ENCODE data around the gene SDHA.

Gene SDHA

DNA sequence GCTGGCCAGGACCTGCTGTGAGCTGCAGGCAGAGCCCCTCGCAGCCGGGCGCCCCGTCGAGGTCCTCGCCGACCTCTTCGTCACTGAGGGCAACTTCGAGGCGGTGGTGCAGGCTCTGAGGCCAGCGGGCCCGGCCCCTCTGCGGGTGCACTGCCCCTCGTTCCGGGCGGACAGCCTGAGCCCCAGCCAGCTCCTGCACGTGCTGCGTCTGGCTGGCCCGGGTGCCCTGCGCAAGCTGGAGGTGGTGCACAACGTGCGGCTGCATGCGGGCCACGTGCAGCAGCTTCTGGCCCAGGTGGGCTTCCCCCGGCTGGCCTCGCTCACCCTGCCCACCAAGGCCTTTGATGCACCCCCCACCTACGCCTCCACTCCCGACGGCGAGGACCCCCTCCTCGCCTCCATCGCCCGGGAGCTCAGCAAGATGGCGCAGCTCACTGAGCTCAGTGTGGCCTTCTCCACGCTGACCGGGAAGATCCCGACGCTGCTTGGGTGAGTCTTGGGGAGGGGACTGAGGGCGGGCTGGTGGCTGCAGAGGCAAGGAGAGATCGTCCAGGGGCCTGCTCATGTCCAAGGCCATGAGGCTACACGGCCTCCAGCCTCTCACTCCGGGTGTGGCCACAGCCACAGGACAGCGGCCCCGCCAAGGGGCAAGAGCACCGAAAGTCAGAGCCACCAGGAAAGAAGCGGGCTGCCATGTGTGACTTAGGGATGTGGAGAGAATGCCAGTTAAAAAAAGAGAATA, 26.0 kb upstream of the SDHA start:
- H3K4me3 ChIP-seq (ENCODE audit: low read depth, low read length), result no peak overlapping the region
- no peak overlapping the region for H3K27ac ChIP-seq (ENCODE audit: extremely low read depth, low read depth, low read length)
- peaks cover 4% of the 10 kb centered on the region for H3K4me1 ChIP-seq (ENCODE audit: control insufficient read depth, insufficient read depth, low read length)
- no peaks in the 10 kb centered on the region for H3K9me3 ChIP-seq (ENCODE audit: control insufficient read depth, insufficient read depth, low read depth, low read length)
- POLR2A ChIA-PET, result interaction anchor here (0.5 to 1.9 kb wide), 2 partner anchors 26 to 27 kb away, joined by 4 to 6 read pairs; partner anchors contain the start of genes CCDC127 and SDHA
- CTCF ChIA-PET, result no interaction called here
- TF ChIP-seq ZBTB1 (tag by site-specific recombination; IDR thresholded peaks at IDR 0.05), result no peak
- no peak for TF ChIP-seq SETDB1 (IDR thresholded peaks at IDR 0.05; ENCODE audit: insufficient read length, low read length)
- no peak for TF ChIP-seq FEZF1 (tag by site-specific recombination; IDR thresholded peaks at IDR 0.05)
- TF ChIP-seq ZNF132 (tag by site-specific recombination; IDR thresholded peaks at IDR 0.05; ENCODE audit: borderline replicate concordance), result no peak
- TF ChIP-seq ZNF843 (tag by site-specific recombination; IDR thresholded peaks at IDR 0.05), result no peak
- TF ChIP-seq, protein P1, sequence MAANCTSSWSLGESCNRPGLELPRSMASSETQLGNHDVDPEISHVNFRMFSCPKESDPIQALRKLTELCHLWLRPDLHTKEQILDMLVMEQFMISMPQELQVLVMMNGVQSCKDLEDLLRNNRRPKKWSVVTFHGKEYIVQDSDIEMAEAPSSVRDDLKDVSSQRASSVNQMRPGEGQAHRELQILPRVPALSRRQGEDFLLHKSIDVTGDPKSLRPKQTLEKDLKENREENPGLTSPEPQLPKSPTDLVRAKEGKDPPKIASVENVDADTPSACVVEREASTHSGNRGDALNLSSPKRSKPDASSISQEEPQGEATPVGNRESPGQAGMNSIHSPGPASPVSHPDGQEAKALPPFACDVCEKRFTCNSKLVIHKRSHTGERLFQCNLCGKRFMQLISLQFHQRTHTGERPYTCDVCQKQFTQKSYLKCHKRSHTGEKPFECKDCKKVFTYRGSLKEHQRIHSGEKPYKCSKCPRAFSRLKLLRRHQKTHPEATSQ (tag by site-specific recombination; IDR thresholded peaks at IDR 0.05), result no peak
- no peak for TF ChIP-seq ZNF596 (tag by site-specific recombination; IDR thresholded peaks at IDR 0.05)
- TF ChIP-seq MEIS1 (CRISPR knock-in tag; IDR thresholded peaks at IDR 0.05; ENCODE audit: borderline replicate concordance), result no peak
- no peak for TF ChIP-seq OSR2 (tag by site-specific recombination; IDR thresholded peaks at IDR 0.05)
- TF ChIP-seq ZNF23 (tag by site-specific recombination; IDR thresholded peaks at IDR 0.05; ENCODE audit: borderline replicate concordance), result no peak
- TF ChIP-seq, protein P2, sequence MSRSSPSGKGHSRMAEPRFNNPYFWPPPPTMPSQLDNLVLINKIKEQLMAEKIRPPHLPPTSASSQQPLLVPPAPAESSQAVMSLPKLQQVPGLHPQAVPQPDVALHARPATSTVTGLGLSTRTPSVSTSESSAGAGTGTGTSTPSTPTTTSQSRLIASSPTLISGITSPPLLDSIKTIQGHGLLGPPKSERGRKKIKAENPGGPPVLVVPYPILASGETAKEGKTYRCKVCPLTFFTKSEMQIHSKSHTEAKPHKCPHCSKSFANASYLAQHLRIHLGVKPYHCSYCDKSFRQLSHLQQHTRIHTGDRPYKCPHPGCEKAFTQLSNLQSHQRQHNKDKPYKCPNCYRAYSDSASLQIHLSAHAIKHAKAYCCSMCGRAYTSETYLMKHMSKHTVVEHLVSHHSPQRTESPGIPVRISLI (tag by site-specific recombination; IDR thresholded peaks at IDR 0.05), result no peak
- TF ChIP-seq YY2 (tag by site-specific recombination; IDR thresholded peaks at IDR 0.05), result no peak
- TF ChIP-seq ZNF785 (tag by site-specific recombination; IDR thresholded peaks at IDR 0.05), result no peak
- no peak for TF ChIP-seq ZNF404 (tag by site-specific recombination; IDR thresholded peaks at IDR 0.05)
- no peak for TF ChIP-seq SALL2 (tag by site-specific recombination; IDR thresholded peaks at IDR 0.05; ENCODE audit: borderline replicate concordance)
- no peak for TF ChIP-seq ZNF610 (tag by site-specific recombination; IDR thresholded peaks at IDR 0.05; ENCODE audit: borderline replicate concordance)
- no peak for TF ChIP-seq KLF1 (tag by site-specific recombination; IDR thresholded peaks at IDR 0.05)
- TF ChIP-seq, protein P3, sequence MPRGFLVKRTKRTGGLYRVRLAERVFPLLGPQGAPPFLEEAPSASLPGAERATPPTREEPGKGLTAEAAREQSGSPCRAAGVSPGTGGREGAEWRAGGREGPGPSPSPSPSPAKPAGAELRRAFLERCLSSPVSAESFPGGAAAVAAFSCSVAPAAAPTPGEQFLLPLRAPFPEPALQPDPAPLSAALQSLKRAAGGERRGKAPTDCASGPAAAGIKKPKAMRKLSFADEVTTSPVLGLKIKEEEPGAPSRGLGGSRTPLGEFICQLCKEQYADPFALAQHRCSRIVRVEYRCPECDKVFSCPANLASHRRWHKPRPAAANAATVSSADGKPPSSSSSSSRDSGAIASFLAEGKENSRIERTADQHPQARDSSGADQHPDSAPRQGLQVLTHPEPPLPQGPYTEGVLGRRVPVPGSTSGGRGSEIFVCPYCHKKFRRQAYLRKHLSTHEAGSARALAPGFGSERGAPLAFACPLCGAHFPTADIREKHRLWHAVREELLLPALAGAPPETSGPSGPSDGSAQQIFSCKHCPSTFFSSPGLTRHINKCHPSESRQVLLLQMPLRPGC (tag by site-specific recombination; IDR thresholded peaks at IDR 0.05), result no peak
- TF ChIP-seq, protein P4, sequence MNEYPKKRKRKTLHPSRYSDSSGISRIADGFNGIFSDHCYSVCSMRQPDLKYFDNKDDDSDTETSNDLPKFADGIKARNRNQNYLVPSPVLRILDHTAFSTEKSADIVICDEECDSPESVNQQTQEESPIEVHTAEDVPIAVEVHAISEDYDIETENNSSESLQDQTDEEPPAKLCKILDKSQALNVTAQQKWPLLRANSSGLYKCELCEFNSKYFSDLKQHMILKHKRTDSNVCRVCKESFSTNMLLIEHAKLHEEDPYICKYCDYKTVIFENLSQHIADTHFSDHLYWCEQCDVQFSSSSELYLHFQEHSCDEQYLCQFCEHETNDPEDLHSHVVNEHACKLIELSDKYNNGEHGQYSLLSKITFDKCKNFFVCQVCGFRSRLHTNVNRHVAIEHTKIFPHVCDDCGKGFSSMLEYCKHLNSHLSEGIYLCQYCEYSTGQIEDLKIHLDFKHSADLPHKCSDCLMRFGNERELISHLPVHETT (tag by site-specific recombination; IDR thresholded peaks at IDR 0.05), result no peak
- TF ChIP-seq, protein P5, sequence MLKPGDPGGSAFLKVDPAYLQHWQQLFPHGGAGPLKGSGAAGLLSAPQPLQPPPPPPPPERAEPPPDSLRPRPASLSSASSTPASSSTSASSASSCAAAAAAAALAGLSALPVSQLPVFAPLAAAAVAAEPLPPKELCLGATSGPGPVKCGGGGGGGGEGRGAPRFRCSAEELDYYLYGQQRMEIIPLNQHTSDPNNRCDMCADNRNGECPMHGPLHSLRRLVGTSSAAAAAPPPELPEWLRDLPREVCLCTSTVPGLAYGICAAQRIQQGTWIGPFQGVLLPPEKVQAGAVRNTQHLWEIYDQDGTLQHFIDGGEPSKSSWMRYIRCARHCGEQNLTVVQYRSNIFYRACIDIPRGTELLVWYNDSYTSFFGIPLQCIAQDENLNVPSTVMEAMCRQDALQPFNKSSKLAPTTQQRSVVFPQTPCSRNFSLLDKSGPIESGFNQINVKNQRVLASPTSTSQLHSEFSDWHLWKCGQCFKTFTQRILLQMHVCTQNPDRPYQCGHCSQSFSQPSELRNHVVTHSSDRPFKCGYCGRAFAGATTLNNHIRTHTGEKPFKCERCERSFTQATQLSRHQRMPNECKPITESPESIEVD (tag by site-specific recombination; IDR thresholded peaks at IDR 0.05), result no peak
- H3K36me3 ChIP-seq (ENCODE audit: control insufficient read depth in 2 of 2, insufficient read depth in 1 of 2, low read length in 2 of 2), result no peaks in the 10 kb centered on the region
